T-helper 9 cell (primary cell): ENCODE measurements around the gene TESK2.

Experiments
- DNase-seq: peaks from one replicate; pipeline ENCODE4 v3.0.0-alpha.2; 2020

Gene TESK2

DNA sequence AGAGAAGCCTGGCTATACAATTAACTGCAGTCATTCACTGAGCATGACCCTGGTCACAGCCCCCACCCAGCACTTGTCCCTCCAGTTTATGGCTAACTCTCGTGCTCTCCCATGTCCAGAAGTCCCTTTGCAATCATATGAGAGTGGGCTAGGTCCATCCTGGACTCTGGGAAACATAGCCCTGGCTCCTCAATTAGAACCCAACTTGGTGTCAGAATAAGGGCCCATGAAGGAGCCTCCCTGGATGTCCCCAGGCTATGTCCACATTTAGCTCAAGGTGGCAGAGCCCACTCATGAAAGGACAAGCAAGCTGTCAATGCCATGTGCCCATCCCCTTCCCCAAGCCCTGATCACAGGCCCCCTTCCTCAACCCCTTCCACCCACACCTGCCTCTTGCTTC is 191.7 kb downstream of the TESK2 start:
- DNase-seq = no peak

DNA sequence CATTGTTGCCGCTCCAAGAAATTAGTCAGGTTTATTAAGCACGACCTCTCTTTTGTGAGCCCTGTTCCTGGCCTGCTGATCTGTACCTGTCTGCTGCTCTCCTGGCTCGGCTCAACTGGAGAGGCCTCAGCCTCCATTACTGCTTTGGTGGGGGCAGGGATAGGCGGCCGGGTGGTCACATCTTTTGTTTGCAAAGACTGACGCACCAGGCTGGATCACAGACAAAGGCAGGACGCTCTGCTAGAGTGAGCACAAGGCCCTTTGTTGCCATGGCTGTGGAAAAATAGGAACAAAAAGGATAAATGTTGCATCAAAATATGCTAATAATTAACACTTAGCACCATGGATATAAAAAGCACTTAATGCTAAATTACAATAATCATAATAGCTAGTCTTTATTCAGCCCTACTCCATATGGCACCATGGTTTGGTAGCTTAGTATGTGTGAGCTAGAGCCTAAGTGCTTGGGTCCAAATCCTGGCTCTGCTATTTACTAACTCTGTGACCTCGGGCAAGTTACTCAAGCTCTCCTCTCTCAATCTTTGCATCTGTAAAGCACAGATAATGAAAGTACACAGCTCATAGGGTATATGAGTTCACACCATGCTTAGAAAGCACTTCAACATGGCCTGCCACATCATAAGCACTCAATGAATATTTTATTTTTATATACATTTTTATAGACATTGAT is 193.2 kb downstream of the TESK2 start:
- DNase-seq = no peak
